DND-41 (cell line): Measurements from ENCODE around the gene GNAZ.

Experiments
- CTCF ChIP-seq: IDR thresholded peaks from 2 replicates; pipeline ENCODE4 v1.5.1; 2012; ENCODE audit warnings: borderline replicate concordance, low read length, moderate library complexity, mild to moderate bottlenecking; ENCODE audit not compliant: poor library complexity, severe bottlenecking; ENCODE audit errors: extremely low read depth
- EZH2 ChIP-seq: IDR thresholded peaks from 3 replicates; pipeline ENCODE4 v1.6.1; 2012; ENCODE audit warnings: borderline replicate concordance, low read depth, mild to moderate bottlenecking, moderate library complexity, low read length, inconsistent platforms; ENCODE audit not compliant: severe bottlenecking

DNA sequence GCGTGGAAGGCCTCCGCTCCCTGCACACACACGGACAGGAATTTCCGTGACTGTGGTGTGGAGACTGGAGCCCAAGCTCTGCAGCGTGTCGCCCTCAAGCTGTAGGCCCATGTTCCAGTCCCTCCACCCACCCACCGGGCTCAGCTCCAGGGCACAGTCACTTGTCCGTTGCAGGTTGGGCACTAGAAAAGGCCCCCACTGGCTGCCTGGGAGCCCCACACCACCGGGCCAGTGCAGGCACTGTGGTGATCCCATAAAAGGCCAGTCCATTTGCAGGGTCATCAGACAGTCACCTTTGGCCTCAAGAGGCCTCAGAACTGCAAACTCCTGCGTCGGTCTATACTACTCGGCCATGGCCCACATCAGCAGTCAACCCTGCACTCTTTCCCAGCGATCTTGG is 91.3 kb downstream of the GNAZ start:
- no peak for TF ChIP-seq CTCF
- TF ChIP-seq EZH2 = no peak
